GM19397 (cell line): Measurements from ENCODE around the gene TDG.
"Not testable (repeated sequence)": the region's sequence is repeated elsewhere in the genome, so short reads cannot be mapped to it uniquely, and the experiment has no call there.

Experiments
- ATAC-seq: cut with Tn5 transposase; IDR thresholded peaks from one replicate; pipeline ENCODE4 v1.9.1; 2021; ENCODE audit warnings: mild to moderate bottlenecking, moderate library complexity; ENCODE audit not compliant: unreplicated experiment

TDG gene

DNA sequence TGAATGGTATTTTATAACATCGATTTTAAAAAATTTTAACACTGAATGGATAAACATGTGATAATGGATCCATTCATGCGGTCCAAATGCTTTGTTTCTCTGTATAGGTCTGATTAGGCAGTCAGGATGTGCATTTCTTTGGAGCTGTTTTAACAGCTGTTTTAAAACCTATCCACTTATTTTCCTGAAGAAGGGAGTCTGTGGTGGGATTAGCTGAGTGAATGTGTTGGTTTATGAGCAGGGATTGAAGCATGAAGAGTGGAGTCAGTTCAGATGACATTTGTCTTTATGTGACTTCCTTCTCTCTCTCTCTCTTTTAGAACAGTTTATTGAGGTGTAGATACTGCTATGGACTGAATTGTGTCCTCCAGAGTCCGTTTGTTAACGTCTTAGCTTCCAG, 46.7 kb downstream of the TDG start:
- ATAC-seq: no peak

DNA sequence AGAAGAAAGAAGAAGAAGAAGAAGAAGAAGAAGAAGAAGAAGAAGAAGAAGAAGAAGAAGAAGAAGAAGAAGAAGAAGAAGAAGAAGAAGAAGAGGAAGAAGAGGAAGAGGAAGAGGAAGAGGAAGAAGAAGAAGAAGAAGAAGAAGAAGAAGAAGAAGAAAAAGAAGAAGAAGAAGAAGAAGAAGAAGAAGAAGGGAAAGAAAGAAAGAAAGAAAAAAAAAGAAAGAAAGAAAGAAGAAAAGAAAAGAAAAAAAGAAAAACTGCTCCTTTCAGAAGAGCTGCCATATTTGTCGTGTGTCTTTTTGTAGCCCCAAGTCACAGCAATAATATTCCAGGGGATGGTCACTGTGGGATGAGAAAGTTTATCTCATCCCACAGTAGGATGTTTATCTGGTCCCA, 56.2 kb downstream of the TDG start:
- ATAC-seq: not testable (repeated sequence)

DNA sequence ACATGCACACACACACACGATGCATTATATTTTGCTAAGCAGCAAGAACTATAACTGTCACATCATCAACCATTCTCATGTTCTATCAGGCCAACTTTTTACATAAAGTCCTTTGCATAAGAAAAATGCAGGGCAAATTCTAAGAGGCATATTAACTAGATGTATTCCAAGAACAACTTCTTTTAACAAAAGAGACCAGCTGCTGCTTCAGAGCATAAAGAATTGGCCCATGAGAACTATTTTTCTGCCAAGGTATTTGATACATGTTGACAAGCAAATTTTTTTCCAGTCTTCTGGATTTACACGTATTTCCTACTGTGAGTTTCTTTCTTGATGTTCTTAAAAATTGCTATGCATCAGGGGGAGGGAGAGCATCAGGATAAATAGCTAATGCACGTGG, 57.1 kb downstream of the TDG start:
- no peak for ATAC-seq

DNA sequence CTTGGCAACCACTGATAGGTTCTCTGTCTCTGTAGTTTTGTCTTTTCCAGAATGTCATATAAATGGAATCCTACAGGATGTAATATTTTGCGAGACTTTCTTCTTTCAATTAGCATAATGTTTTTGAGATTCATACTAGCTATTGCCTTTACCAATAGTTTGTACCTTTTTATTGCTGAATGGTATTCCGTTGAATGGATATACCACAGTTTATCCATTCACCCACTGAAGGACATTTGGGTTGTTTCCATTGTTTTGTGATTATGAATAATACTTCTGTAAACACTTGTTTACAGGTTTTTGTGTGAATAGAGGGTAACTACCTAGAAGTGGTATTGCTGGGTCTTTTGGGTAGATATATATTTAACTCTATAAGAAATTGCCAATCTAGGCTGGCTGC, 58.0 kb downstream of the TDG start:
- no peak for ATAC-seq

DNA sequence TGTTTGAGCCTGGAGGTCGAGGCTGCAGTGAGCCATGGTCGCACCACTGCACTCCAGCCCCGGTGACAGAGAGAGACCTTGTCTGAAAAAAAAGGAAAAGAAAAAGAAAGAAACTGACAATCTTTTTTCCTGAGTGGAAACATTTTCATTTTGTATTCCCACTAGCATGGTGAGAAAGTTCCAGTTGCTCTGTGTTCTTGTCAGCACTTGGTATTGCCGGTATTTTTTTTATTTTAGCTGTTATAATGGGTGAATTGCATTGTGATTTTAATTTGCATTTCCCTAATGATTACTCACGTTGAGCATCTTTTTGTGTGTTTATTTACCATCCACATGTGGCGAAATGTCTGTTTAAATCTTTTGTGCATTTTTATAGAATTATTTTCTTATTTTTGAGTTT, 58.7 kb downstream of the TDG start:
- no peak for ATAC-seq

DNA sequence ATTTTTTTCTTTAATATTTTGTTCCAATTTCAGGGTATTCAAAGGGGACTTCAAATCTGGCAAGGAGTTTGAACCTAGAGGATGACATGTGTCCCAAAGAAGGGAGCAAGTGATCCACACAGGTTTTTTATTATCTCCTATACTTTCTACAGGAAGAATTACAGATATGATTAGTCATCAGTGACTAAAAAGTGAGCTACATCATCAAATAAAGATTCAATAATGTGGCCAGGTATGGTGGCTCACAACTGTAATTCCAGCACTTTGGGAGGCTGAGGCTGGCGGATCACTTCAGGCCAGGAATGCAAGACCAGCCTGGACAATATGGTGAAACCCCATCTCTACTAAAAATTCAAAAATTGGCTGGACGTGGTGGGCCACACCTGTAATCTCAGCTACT, 60.1 kb downstream of the TDG start:
- no peak for ATAC-seq

DNA sequence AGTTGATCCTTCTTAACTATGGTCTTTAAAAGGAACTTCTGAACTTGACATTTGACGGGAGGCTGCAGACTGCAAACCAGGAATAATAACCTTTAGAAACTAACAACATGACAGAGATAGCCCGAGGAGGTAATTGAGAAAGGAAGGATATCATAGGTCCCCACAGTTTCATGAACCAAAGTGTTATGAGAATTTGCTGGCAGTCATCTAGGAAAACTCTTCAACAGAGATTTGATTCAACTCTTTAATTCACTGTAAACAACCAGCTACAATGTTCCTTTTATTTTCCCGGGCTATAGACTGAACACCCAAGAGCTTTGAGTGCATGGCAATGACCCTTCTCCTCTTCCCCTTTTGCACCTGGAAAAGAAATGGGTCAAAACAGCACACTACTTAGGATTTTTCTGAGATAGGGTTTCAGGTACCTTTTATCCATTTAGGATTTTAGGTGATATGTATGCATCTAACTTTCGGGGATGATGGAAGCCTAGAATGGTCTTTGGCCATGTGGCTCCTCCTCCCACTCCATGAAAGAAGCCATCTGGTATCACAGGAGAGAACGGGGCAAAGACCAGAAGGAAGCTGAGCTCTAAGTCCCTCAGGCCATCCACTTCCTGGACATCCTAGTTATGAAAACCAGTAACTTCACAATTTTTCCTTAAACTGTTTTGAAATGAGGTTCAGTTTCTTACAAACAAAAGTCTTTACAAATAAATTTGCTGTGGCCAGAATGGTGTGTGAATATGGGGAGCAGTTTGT, 61.3 kb downstream of the TDG start:
- ATAC-seq: no peak

DNA sequence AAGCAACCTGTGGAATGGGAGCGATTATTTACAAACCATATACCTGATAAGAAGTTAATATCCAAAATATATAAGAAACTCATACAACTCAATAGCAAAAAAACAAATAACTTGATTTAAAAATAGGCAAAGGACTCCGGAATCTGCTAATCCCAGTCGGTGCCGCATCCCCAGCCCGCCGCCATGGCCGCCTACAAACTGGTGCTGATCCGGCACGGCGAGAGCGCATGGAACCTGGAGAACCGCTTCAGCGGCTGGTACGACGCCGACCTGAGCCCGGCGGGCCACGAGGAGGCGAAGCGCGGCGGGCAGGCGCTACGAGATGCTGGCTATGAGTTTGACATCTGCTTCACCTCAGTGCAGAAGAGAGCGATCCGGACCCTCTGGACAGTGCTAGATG, 64.9 kb downstream of the TDG start:
- not testable (repeated sequence) for ATAC-seq

DNA sequence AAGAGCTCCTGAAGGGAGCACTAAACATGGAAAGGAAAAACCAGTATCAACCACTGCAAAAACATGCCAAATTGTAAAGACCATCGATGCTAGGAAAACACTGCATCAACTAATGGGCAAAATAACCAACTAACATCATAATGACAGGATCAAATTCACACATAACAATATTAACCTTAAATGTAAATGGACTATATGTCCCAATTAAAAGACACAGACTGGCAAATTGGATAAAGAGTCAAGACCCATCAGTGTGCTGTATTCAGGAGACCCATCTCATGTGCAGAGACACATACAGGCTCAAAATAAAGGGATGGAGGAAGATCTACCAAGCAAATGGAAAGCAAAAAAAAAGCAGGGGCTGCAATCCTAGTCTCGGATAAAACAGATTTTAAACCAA, 70.5 kb downstream of the TDG start:
- not testable (repeated sequence) for ATAC-seq
